HUDEP-2 (cell line): Measurements from ENCODE around the gene ONECUT3.

ENCODE experiments used
- DNase-seq, 76 experiments: peaks; one replicate each; lab custom pipeline; 2025; ENCODE audit not compliant: unreplicated experiment in 76 of 76; lab: John Stamatoyannopoulos, UW

Gene ONECUT3

DNA sequence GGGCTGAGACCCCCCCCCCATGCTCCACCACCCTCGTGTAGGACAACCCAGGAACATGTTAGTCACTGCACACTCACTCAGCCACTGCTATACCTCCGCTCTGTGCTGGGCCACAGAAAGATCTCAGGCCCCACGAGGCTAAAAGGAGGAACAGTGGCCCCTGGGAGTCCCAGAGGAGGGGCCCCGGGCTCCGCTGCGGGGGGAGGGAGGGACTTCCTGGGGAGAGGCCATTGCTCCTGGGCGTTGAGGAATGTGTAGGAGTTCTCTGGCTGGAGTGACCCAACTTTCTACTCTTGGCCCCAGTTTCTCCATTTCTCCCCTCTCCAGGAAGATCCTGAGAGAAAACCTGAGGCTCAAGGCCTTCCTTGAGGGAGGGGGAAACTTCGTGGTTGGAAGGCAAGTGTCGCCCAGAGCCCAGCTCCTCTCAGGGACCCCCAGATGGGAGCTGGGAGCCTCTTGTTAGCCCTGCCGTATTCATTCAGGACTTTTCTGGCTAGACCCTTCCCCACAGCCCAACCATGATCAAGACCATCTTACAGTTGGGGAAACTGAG is 13.6 kb downstream of the ONECUT3 start:
- DNase-seq: peak in 11 of 76 experiments; percentile 17 to 40 (median 25)

DNA sequence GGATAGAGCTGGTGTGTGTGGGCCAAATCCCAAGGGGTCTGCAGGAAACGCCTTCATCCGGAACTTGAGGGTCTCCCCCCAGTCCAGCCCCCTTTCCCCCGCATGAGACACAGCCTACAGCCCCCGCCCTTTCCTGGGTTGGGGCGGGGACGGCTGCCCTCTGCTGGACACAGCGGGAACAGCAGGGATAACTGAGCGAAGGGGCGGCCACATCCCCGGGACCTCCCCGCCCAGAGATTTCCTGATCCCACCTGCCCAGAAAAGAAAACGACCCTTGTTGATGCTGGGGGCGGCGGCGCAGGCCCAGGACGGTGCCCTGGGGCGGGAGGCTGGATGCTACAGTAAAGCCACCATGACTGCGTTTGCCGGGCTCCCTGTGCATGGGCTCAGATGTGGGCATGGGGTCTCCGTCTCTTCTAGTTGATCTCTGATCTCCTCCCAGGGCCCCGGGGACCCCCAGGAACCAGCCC is 14.2 kb downstream of the ONECUT3 start:
- peak in 47 of 76 experiments; percentile 10 to 77 (median 43) for DNase-seq

DNA sequence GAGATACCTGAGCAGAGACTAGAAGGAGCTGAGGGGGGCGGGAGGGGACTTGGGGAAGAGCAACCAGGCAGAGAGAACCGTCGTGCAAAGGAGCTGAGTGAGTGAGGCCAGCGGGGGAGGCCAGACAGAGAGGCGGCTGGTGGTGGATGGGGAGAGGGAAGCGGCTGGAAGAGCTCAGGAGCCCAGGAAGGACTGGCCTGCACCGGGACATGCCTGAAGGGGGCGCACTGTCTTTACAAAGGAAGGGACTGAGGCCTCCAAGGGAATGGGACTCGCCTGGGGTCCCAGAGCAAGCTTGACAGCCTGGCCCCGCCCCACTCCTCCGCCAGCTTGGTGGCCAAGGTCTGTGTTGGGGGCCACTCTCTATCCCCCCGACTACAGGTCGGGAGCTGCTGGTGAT is 14.9 kb downstream of the ONECUT3 start:
- DNase-seq: peak in 32 of 76 experiments; percentile 8 to 60 (median 41)

DNA sequence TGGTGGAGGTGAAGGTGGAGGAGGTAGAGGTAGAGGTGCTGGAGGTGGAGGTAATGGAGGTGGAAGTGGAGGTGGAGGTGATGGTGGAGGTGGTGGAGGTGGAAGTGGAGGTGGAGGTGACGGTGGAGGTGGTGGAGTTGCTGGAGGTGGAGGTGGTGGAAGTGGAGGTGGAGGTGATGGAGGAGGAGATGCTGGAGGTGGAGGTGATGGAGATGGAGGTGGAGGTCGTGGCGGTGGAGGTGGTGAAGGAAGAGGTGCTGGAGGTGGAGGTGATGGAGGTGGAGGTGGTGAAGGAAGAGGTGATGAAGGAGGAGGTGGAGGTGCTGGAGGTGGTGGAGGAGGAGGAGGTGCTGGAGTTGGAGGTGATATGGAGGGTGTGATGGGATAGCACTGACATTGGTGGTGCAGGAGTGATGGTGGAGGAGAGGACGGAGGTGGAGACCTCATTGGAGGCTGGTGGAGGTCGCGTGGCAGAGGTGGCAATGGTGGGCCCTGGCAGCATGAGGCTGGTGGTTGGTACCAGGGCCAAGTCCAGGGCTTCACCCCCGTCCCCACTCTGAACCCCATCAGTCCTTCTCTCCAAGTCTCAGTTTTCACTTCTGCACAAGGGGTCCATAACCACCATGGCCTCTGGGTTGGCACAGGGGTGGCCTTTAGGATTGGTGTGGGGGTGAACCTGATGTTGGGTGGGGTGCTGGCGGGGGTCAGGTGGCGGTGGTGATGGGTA is 15.8 kb downstream of the ONECUT3 start:
- DNase-seq: no peak

DNA sequence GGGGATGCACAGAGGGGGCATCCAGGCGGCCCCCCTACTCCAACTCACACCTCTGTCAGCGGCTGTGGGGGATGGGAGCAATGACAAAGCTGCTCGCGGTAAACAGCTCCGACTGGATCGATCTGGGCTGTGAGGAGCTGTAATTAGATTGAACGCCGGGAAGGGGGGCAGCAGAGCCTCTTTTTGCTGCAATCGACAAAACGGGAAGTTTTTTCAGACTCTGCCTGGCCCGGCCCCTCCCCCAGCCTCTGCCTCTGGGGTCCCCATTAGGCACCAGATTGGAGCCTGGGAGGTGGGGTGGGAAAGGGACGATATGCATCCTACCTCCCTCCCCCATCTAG is 16.3 kb downstream of the ONECUT3 start:
- DNase-seq: no peak

DNA sequence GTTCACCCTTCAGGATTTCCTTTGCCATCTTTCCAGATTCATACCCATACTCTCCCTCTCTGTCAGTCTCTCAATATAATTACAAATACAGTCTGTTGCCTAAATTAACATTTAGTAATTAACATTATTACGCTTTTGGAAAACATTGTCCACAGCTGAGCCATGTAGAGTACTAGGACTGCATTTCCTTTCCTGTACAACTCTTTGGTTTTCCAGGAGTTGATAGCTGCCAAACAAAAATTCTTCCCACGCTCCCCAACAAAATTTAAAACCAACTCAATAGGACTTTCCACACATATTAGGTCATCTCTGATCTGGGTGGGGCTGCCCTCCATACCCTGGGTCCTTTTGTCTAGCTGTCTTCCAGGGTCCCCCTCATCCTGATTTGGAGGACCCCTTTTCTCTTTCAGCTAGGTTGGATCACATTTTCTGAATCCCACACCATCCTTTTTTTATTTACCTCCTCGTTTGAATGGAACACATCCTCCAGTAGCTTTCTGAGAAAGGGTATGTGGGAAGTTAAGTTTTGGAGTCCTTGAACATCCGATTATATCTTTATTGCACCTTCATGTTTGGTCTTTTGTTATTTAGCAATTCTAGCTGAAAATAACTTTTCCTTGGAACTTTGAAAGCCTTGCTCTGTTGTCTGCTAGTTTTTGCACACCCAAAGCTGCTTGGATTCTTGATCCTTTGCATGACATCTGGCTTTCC is 17.7 kb downstream of the ONECUT3 start:
- no peak for DNase-seq

DNA sequence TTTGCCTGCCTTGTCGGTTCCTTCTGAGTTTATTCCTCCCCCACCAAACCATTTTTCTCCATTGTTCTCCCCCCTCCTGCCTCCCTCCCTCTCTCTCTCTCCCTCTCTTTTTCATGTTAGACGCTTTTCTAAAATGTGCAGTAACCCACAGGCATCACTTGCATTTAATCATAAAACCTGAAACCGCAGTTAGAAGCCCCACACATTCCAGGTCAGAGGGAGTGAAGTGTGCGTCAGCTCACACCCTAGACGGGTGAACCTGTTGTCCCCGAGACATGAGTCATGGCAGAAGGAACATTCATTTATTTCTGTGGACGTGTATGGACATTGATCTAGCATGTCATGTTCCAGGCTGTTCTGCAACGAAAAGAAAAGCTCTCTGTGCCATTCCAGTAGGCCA is 19.9 kb downstream of the ONECUT3 start:
- DNase-seq: no peak

DNA sequence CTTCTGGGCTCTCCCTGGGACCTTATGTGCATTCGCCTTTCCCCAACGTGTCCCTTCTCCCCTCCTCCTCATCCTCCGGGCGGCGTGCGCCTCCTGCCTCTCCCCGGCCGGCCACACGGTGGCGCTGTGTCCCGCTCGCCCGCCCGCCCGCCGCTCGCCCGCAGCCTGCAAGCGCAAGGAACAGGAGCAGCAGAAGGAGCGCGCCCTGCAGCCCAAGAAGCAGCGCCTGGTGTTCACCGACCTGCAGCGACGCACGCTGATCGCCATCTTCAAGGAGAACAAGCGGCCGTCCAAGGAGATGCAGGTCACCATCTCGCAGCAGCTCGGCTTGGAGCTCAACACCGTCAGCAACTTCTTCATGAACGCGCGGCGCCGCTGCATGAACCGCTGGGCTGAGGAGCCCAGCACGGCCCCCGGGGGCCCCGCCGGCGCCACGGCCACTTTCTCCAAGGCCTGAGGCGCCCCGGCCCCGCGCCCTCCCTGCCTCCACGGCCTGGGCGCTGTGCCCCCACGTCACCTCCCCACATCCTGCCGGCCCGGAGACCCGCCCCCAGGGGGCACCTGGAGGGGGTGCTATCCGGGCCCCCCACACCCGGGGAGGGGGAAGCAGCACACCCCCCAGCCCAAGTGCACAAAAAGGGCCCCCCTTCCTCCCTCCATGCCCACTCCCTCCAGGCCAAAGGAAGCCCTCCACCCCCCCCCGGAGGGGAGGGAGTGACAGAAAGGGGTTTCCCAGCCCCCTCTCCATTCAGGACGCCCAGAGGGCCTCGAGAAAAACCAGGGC is 21.9 kb downstream of the ONECUT3 start:
- peak in 63 of 76 experiments; percentile 25 to 88 (median 71) for DNase-seq

DNA sequence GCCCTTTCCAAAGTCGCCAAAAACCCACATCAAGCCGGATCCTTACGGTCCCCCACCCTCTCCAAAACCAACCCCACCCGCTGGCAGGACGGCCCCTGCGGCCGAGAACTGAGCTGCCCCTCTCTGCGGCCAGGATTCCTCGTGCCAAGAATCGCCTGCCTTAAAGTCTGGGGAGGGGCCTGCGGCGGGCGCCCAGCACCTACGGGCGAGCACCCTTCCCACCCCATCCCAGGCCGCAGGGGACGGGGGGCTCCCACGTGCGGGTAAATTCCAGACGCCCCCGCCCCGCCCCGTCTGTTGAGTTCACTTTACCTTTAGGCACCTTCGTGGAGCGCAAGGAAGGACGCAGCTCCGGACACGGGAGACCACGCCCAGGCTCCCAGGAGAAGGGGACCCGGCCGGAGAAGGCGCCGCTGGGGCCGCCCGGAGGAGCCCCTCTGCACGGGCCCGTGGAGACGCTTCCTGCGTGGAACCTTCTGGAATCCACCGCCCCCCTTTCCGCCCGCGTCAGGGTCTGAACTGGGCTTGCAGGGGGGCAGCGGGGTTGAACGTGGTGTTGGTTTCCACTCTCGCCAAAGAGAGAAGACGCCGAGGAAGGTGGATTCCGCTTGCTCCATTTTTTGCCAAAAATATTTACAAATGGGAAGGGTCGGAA is 22.8 kb downstream of the ONECUT3 start:
- no peak for DNase-seq

DNA sequence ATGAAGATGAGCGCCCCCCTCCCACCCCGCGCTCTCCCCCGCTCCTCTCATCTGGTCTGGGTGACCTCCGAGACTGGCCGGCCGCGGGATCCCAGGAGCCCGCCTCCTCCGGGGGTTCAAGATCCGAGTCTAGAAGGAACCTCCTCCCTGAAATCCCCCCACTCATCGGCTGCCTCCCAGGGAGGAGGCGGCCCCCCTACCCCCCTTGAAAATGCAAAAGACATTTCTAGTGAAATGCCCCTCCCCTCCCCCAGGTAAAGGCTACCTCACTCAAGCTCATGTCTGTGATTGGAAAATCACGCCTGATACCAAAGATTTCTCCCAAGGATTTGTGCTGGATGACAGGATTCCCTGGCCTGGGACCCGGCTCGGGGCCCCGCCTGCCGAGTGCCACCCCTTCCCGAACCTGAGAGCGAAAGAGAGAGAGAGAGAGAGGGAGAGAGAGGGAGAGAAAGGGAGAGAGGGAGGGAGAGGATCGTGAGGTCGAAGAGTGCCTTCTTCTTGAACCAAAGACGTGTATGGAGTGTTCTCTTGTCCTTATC is 23.4 kb downstream of the ONECUT3 start:
- no peak for DNase-seq

DNA sequence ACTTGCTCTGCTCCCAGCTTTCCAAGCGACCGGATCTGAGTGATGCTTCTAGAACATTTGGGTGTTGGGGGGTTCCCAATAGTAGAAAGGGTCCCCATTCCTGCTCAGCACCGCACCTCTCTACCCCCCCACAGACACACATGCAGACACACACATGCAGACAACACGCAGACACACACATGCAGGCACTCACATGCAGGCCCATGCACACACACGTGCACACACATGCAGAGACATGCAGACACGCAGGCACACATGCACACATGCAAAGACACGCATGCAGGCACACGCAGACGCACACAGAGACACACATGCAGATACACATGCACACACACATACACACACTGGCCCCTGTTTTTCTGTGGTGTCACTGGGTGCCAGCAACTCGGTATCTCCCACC is 23.8 kb downstream of the ONECUT3 start:
- DNase-seq: no peak

DNA sequence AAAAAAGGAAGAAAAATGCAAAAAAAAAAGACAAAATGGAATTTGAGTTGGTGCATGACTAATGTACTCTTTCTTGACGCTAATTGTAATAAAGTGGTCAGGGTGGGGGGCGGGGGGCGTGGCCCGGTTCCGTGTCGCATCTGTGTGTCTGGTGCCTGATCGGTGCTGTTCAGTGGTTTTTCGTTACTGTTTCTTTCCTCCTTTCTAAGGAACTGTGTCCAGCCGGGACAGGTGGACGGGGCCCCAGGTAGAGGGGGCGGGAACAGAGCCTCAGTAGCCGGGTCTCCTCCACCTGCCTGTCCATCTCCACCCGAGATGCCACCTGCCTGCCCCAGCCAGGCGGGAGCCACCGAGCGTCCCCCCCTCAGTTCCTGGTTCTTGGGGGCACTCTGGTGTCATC is 26.3 kb downstream of the ONECUT3 start:
- DNase-seq: no peak

DNA sequence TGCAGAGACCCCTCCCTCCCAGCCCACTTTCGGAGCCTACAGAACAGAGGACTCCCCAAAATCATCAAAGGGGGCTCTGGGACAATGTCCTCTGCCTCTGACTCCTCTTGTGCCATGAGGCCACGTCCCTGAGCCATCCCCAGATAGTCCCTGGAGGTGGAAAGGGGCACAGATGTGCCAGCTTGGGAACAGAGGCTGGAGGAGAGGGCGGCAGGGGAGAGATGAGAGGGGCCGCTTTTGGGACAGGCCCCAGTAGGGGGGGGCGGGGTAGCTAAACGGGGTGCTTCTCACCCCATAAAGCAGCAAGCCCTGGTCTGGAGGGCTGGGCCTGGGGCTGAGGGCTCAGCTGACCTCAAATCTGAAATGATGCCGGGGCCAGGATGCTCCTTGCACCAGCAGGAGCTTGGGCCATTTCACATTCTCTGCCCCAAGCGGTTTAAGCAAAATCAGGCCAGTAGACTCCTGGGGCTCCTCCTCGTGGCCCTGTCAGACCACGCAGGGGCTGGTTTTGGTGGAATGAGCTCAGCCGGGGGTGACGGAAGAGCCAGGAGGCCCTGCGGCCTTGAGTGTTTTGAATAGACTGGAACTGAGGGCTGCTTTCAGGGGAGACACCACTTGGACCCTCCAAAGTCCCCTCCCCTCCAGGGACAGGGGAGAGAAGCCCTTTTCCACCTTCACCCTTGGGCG is 27.1 kb downstream of the ONECUT3 start:
- DNase-seq: peak in 18 of 76 experiments; percentile 8 to 45 (median 20)

DNA sequence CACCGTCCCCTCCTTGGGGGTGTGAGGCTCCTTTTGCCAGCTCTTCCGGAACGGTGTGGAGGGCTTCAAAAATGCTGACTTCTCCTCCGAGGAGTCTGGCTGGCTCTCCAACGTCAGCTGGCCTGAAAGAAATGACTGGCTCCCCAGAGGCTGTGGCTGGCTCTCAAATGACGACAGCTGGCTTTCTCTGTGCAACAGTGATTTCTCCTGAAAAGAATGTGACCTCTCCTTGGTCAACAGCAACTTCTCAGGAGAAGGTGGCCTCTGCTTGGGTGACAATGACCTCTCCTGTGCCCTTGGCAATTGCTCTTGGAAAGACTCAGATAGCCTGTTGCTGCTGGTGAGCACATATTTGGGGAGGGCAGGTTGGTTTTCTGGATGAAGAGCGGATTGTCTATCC is 29.2 kb downstream of the ONECUT3 start:
- no peak for DNase-seq

DNA sequence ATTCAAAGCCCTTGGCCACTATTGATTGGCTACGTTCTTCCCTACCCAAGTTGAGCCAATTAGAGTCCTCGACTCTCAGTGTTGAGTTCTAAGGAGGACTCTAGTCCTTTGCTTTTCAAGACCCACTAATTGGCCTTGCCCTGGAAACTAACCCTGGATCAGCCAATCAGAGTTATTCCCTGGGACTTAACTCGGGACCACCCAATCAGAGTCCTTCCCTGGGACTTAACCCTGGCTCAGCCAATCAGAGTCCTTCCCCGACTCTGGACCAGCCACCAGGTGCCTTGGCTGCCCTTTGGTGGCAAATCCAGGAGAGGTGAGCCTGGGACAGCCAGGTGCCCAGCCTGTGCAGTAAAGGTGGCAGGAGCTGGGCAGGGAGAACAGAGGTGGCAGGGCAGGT is 30.0 kb downstream of the ONECUT3 start:
- no peak for DNase-seq

DNA sequence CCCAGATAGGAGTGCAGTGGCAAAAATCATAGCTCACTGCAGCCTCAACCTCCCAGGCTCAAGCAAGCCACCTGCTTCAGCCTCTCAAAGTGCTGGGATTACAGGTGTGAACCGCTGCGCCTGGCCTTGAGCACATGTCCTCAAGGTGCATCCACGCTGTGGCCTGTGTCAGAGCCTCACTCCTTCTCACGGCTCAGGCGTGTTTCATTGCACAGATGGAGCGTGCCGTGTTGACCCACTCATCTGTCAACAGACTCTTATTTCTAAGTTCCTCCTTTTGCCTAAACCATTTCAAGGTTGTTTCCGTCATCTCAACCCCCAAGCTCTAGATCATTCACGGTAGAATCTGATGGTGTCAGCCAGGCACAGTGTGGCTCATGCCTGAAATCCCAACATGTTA is 30.6 kb downstream of the ONECUT3 start:
- DNase-seq: no peak

DNA sequence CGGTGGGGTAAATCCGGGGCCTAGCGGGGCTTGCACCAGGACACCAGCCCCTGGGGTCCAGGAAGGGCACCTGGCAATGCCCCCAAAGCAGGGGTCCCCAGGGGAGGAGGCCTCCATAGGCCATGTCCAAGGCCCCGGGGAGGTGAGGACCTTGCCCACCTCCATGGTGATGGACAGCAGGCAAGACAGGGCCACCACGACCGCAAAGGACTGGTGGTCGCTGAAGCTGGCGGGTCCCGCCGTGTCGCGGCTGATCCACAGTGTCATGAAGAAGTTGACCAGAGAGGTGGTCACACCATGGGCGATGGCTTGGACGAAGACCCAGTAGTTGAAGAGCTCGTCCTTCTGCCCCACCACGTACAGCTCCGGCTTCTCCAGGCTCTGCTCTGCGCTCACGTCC is 32.0 kb downstream of the ONECUT3 start:
- no peak for DNase-seq

DNA sequence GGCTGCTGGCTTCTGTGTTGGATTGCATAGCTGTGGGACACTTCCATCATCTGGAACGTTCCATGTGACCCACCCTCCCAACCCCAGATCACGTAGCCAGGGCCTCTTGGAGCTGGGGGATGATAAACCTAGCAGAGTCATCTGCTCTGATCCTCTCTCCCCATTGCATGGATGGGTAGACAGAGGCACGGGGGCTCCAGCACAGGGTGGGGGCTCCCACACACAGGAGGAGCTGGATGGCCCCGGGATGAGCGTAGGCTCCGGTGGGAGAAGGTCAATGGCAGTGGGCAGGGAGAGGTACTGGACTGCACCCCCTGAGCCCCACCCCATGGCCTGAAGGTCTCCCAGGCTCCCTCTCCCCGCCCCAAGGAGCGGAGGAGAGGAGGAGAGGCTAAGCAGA is 33.4 kb downstream of the ONECUT3 start:
- no peak for DNase-seq

DNA sequence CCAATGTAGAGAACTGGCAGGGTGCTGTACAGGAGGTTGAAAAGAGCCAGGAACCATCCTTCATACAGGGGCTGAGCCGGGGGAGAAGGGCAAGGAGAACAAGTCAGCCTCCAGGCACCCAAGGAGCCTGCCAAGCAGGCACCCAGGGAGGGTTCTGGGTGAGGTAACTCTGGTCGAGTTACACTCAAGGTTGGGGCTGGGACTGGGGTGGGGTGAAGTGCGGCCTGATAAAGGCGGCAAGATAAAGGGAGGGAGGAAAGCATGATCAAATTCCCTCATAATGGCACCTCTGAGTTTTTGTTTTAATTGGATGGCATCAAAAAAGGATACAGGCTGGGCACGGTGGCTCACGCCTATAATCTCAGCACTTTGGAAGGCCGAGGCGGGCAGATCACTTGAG is 33.8 kb downstream of the ONECUT3 start:
- peak in 49 of 76 experiments; percentile 6 to 72 (median 43) for DNase-seq
